GM12865 (cell line): ENCODE measurements around the gene EIF2S1.

Experiments
- DNase-seq: peaks from one replicate; pipeline ENCODE4 v3.0.0; 2010; ENCODE audit warnings: low read depth
- H3K4me3 ChIP-seq: 2 replicates; pipeline ENCODE4 v1.5.1; 2011; ENCODE audit warnings: mild to moderate bottlenecking, low read depth, low read length, control low read depth
- CTCF ChIP-seq: IDR thresholded peaks from 2 replicates; pipeline ENCODE4 v1.5.1; 2011; ENCODE audit warnings: low read length, control low read depth, low read depth, inconsistent platforms; ENCODE audit not compliant: insufficient read depth; ENCODE audit errors: missing control alignments

EIF2S1 gene

GRCh38 chr14:67389811-67390534 is 29.8 kb downstream of the EIF2S1 start:
- no peak overlapping the region for H3K4me3 ChIP-seq
- no peak for DNase-seq
- no peak for TF ChIP-seq CTCF

DNA sequence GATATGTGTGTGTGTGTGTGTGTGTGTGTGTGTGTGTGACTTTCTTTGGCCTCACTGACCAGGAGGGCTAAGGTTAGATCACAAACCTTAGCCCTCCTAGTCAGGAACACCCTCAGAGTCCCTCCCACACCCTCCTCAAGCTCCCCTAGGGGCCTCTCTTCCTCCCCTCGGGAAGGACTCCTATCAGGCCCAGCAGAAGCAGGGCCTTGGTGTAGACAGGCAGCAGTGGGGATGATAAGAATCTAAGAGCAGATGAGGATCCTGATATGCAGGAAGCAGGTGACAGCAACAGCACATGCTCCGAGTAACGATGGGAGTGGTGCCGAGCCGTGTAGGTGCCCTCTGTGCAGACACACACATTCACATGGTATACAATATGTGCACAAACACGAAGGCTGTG is 31.1 kb downstream of the EIF2S1 start:
- no peak for TF ChIP-seq CTCF
- H3K4me3 ChIP-seq: no peak overlapping the region
- no peak for DNase-seq

DNA sequence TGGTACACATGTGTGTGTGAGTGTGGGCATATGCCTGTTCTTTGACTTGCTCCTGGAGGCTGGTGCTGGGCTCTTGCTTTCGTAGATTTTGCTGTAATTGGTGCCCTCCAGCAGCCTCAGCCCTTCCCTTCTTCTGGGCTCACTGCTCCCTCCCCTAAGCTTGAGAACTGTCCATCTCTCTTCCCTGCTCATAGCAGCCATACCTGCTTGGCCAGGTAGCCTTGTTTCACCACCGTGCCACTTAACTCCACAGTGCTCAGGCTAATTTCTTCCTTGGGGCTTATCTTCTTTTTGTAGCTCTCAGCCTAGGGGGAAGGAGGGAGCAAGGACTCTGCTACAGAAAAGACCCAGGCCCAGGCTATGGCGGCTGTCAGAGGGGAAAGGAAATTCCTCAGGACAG is 32.0 kb downstream of the EIF2S1 start:
- no peak overlapping the region for H3K4me3 ChIP-seq
- no peak for TF ChIP-seq CTCF
- DNase-seq: no peak

GRCh38 chr14:67392800-67393199 is 32.7 kb downstream of the EIF2S1 start:
- H3K4me3 ChIP-seq: no peak overlapping the region
- no peak for TF ChIP-seq CTCF
- no peak for DNase-seq

DNA sequence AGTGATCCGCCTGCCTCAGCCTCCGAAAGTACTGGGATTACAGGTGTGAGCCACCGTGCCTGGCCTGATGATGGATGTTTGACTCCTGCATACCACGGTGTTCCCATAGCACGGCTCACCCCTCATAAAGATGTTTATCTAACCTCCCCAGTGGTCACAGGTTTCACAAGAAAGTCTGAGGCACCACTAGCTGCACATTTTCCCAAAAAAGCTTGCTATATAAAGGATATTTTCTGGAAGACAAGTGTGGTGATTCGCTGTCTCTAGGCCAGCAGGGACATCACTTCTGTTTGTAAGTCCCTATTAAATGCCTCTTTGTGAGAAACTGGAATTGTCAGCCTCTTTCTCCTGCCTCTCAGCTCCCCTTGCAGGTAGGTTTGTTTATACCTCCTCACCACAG is 33.6 kb downstream of the EIF2S1 start:
- DNase-seq: no peak
- H3K4me3 ChIP-seq: no peak overlapping the region
- no peak for TF ChIP-seq CTCF

- no peak for TF ChIP-seq CTCF
- DNase-seq: no peak
Measured at GRCh38 chr14:67395086-67395875, 35.2 kb downstream of the EIF2S1 start.

More at GRCh38 chr14:67395086-67395875, 35.2 kb downstream of the EIF2S1 start:
- H3K4me3 ChIP-seq: no peak overlapping the region
